ENCODE measurements around the gene TCF4. TPM values are rescaled to one million over a fixed set of nuclear protein-coding genes. Genes with fewer than 3 reads are reported as not detected.

The TCF4 gene
- 20.7 and 32.9 TPM in 2 replicates for total RNA-seq

GRCh38 chr18:55588111-55588869, at the start of gene TCF4:
Gene TCF4, minus strand, starts transcription at chr18:55588192. Its CDS starts 1,076 bp downstream, at chr18:55587116.

Data from pericardium fibroblast (primary cell).